HG02759 (cell line): ENCODE results near the gene MB.
"Not testable (repeated sequence)": the region's sequence is repeated elsewhere in the genome, so short reads cannot be mapped to it uniquely, and the experiment has no call there.

ENCODE experiments used
- ATAC-seq: cut with Tn5 transposase; IDR thresholded peaks from one replicate; pipeline ENCODE4 v1.9.1; 2021; ENCODE audit warnings: mild to moderate bottlenecking, moderate library complexity; ENCODE audit not compliant: unreplicated experiment

Gene MB

DNA sequence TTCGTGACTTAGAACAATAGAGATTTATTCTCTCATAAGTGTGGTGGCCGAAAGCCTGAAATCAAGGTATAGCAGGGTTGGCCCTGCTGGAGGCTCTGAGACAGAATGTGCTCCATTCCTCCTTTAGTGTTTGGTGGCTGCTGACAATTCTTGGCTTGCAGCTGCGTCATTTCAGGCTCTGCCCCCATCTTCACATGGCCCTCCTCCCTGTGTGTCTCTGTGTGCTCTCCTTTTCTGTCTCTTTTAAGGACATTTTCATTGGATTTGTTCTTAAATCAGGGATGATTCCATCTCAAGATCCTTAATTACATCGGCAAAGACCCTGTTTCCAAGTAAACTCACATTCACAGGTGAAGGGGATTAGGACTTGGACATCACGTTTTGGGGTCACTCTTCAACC lies 20.9 kb upstream of the MB start:
- ATAC-seq, result no peak

DNA sequence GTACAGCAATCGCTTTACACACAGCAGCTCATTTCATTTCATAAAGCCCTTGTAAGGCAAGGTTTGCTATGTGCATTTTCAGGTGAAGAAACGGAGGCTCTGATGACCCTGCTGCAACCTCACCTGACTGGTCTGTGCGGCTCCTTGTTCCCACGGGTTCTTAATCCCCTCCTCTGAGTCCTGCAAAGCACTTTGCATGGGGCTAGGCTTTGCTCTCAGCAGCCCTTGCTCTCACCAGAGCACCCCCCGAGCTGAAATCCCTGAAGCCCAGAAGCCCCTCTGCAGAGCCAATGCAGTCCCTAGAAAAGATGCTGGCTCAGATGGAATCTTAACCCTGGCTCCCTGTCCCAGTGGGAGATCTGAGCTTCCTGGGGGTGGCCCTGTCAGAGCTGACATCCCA lies 20.1 kb upstream of the MB start:
- no peak for ATAC-seq

- ATAC-seq, result no peak
Measured at GRCh38 chr22:35634943-35635540, 17.9 kb upstream of the MB start.

DNA sequence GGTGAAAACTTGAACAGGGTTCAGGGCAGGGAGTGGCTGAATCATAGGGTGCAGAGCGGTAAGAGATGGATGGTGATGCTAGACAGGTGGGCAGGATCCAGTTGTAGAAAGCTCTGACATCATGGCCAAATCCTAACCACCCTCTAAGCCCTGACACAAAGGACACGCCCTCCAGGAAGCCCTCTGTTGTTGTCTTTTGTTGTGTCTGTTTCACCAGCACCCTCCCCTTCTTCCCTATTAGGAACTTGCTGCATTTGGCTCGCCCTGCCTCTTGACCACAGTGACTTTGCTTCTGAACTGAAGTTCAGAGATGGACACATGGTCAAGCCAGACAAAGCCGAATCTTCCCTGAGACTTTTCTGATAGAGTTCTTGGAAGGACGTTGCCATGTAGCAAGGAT lies 16.9 kb upstream of the MB start:
- no peak for ATAC-seq

GRCh38 chr22:35633520-35633919 lies 16.4 kb upstream of the MB start:
- no peak for ATAC-seq

DNA sequence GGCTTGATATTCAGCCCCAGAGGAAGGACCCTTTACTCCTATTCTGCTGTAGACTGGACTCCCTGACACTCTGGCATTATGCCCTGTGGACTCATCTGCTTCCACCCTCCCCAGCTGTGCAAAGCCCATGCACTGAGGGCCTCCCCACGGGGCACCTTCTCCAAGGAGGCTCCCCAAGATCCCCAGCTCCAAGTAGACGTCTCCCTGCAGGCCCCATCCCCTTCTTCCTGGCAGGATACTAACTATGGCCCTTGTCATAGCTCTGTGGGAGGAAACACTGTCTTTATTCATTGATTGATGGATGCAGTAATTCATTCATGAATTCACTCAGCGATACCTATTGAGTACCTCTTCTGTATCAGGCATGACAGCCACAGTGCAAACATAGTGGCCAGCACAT lies 15.8 kb upstream of the MB start:
- ATAC-seq, result no peak

- ATAC-seq, result no peak
Measured at GRCh38 chr22:35631597-35631996, 14.5 kb upstream of the MB start.

GRCh38 chr22:35630891-35631290 lies 13.8 kb upstream of the MB start:
- no peak for ATAC-seq

DNA sequence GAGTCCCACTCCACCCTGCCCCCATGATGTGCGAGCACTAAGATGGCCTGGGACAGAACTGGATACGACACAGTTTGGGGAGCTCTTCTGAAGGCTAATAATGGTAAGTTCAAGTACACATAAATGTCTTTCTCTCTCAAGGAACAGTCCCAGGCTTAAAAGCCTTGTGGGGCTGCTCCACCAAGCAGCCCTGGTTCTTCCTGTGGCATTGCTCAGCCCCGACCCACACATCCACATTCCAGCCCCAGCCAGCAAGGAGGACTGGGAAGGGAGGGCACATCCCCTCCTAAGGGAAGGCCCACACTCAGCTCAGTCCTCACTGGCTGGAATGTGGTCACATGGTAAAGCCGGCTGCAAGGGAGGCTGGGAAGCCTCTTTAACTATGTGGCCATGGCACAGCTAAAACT lies 13.3 kb upstream of the MB start:
- ATAC-seq, result no peak

DNA sequence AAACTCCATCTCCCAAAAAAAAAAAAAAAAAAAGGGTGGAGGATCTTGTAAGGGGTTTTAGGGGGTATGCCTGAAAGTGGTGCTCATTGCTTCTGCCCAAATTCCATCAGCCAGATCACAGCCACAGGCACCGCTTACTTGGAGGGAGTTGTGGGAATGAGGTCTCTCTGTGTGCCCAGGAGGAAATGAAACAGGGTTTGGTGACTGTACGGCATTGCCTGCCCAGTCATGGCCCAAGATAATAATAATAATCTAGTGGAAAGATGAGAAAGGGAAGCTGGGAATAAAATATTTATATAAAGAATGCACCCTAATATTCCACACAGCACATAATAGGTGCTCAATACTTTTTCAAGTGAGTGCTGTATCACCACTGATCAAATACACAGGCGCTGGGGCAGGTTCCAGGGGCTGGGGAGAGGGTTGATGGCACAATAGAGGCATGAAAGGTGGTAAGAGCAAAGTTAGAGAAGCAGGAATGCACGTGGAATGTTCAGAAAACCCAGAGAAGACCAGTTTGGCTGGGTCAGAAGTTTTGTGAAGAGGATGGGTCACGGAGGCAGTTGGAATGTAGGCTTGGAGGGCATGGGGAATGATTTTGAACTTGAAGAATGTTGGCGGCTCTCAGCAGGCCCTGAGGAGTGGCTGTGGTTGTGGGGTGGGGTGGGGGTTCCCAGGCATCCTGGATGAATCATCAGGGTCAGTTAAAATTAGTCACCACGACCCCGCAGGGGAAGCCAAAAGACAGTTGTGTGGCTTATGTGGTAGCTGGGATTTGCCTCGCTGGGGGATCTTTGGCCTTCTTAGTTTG lies 12.5 kb upstream of the MB start:
- ATAC-seq, result no peak

GRCh38 chr22:35628732-35629131 lies 11.6 kb upstream of the MB start:
- no peak for ATAC-seq

- ATAC-seq, result no peak
Measured at GRCh38 chr22:35627267-35628041, 10.3 kb upstream of the MB start.

DNA sequence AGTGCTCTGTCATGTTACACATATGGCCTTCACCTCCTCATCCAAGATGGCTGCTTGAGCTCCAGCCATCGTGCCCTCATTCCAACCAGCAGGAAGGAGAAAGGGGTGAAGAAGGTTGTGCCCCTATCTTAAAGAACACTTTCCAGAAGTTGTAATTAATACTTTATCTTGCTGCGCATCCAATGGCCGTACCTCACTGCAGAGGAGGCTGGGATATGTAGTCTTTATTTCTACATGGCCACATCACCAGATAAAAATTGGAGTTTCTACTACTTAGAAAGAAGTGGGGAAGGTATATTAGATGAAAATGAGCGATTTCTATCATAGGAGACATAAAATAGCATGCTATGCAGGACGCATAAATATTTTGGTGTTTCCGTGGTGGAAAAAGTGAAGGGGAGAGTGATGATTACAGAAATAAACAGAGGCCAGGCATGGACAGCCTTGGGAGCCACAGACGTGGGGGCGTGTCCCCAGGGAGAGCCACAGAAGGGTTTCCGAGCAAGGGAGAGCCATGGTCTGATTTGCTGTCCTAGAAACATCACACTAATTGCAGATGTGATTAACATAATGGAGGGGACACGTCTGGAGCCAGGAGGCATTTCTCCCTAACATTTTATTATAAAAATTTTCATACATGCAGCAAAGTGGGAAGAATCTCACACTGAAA lies 8.8 kb upstream of the MB start:
- ATAC-seq, result no peak

- no peak for ATAC-seq
Measured at GRCh38 chr22:35624547-35624946, 7.4 kb upstream of the MB start.

DNA sequence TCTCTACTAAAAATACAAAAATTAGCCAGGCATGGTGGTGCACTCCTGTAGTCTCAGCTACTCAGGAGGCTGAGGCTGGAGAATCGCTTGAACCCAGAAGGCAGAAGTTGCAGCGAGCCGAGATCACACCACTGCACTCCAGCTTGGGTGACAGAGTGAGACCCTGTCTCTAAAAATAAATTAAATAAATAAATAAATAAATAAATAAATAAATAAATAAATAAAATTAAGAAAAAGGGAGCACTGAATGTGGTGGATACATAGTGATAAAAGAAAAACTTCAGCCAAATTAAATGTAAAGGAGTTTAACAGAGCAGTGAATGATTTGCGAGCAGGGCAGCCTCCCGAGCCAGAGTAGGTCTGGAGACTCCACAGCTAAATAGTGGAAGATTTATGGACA lies 6.8 kb upstream of the MB start:
- ATAC-seq, result not testable (repeated sequence)

- no peak for ATAC-seq
Measured at GRCh38 chr22:35622191-35622913, 5.2 kb upstream of the MB start.

- ATAC-seq, result no peak
Measured at GRCh38 chr22:35621451-35621850, 4.3 kb upstream of the MB start.

DNA sequence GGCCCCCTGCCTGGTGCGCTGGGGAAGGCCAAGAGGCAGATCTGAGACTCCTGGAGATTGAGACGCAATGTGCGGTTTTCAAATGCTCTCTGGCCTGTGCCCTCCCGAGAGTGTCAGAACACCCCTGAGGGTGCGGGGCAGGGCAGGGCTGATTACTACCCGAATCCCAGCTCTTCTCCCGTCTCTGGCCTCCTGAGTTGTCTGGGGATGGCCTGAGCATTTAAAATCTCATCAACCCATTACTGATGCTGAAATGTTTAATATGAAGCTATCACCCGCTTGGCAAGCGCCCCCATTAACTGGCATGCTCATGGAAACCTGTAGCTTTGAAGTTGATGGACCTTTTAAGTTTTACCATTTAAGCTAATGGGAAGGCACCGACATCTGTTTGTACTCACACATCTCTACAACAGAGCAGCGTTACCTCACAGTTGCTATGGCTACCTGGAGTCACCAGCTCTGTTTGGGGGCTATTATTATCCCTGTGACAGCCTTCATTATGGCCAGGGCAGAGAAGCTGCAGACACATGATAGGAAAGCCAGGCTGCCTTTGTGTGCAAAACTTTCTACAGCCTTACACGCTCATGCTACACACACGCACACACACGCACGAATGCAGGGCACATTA lies 3.6 kb upstream of the MB start:
- ATAC-seq, result no peak

- no peak for ATAC-seq
Measured at GRCh38 chr22:35619336-35620094, 2.4 kb upstream of the MB start.
